ENCODE measurements around the gene KRTAP2-2.

The KRTAP2-2 gene

GRCh38 chr17:41076788-41077187 lies 21.8 kb upstream of the KRTAP2-2 start:
- H3K4me1 ChIP-seq, result no peaks in the 10 kb centered on the region
- no peaks in the 10 kb centered on the region for H3K27me3 ChIP-seq (ENCODE audit: control insufficient read depth, insufficient read depth, low read length)
- H3K36me3 ChIP-seq (ENCODE audit: control insufficient read depth, insufficient read depth, low read length), result no peaks in the 10 kb centered on the region
- no peak overlapping the region for H3K4me2 ChIP-seq (ENCODE audit: low read length)
- no peak for TF ChIP-seq CTCF (IDR thresholded peaks at IDR 0.05)
- H3K27ac ChIP-seq, result no peak overlapping the region
- H3K4me3 ChIP-seq (ENCODE audit: low read depth, low read length), result no peak overlapping the region
- H3K79me2 ChIP-seq, result no peaks in the 10 kb centered on the region
- H2AFZ ChIP-seq, result no peak overlapping the region
- H3K9me3 ChIP-seq (ENCODE audit: control insufficient read depth, low read length), result no peaks in the 10 kb centered on the region
- no peak overlapping the region for H3K9ac ChIP-seq

GRCh38 chr17:41073676-41074075 lies 18.6 kb upstream of the KRTAP2-2 start:
- no peaks in the 10 kb centered on the region for H3K4me1 ChIP-seq
- no peak overlapping the region for H3K9ac ChIP-seq
- no peaks in the 10 kb centered on the region for H3K36me3 ChIP-seq (ENCODE audit: control insufficient read depth, insufficient read depth, low read length)
- no peaks in the 10 kb centered on the region for H3K27me3 ChIP-seq (ENCODE audit: control insufficient read depth, insufficient read depth, low read length)
- no peaks in the 10 kb centered on the region for H3K9me3 ChIP-seq (ENCODE audit: control insufficient read depth, low read length)
- H2AFZ ChIP-seq, result no peak overlapping the region
- no peak overlapping the region for H3K4me3 ChIP-seq (ENCODE audit: low read depth, low read length)
- no peaks in the 10 kb centered on the region for H3K79me2 ChIP-seq
- no peak overlapping the region for H3K4me2 ChIP-seq (ENCODE audit: low read length)
- no peak for TF ChIP-seq CTCF (IDR thresholded peaks at IDR 0.05)
- no peak overlapping the region for H3K27ac ChIP-seq

GRCh38 chr17:41071606-41072360 lies 16.8 kb upstream of the KRTAP2-2 start:
- no peaks in the 10 kb centered on the region for H3K36me3 ChIP-seq (ENCODE audit: control insufficient read depth, insufficient read depth, low read length)
- H3K4me2 ChIP-seq (ENCODE audit: low read length), result no peak overlapping the region
- no peaks in the 10 kb centered on the region for H3K4me1 ChIP-seq
- TF ChIP-seq CTCF (IDR thresholded peaks at IDR 0.05), result no peak
- no peaks in the 10 kb centered on the region for H3K79me2 ChIP-seq
- H3K9ac ChIP-seq, result no peak overlapping the region
- no peak overlapping the region for H2AFZ ChIP-seq
- no peak overlapping the region for H3K27ac ChIP-seq
- H3K4me3 ChIP-seq (ENCODE audit: low read depth, low read length), result no peak overlapping the region
- no peaks in the 10 kb centered on the region for H3K9me3 ChIP-seq (ENCODE audit: control insufficient read depth, low read length)
- no peaks in the 10 kb centered on the region for H3K27me3 ChIP-seq (ENCODE audit: control insufficient read depth, insufficient read depth, low read length)

DNA sequence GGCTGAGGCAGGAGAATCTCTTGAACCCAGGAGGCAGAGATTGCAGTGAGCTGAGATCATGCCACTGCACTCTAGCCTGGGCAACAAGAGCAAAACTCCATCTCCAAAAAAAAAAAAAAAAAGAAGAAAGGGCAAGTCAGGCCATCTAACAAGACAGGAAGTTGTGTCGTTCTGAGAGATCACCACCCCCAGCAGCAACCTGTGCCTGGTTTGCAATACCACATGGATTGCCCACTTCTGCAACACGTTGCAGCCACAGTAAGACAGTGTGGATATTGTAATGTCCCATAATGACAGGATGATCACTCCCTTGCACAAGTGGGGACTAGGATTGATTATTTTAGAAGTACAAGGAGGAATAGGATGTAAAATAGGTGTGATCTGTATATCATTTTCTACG lies 14.0 kb upstream of the KRTAP2-2 start:
- Histone ChIP-seq H3K9me3 (ENCODE audit: control insufficient read depth, low read length) (no peaks in the 10 kb centered on the region), H3K4me1 (no peaks in the 10 kb centered on the region), H3K9ac (no peak overlapping the region), H3K79me2 (no peaks in the 10 kb centered on the region), H3K36me3 (ENCODE audit: control insufficient read depth, insufficient read depth, low read length) (no peaks in the 10 kb centered on the region), H3K27me3 (ENCODE audit: control insufficient read depth, insufficient read depth, low read length) (no peaks in the 10 kb centered on the region), H2AFZ (no peak overlapping the region), H3K4me2 (ENCODE audit: low read length) (no peak overlapping the region), H3K27ac (no peak overlapping the region), H3K4me3 (ENCODE audit: low read depth, low read length) (no peak overlapping the region)
- no peak for TF ChIP-seq CTCF (IDR thresholded peaks at IDR 0.05)

- H3K27ac ChIP-seq, result no peak overlapping the region
Observed at GRCh38 chr17:41067281-41067680, 12.3 kb upstream of the KRTAP2-2 start.

More at GRCh38 chr17:41067281-41067680, 12.3 kb upstream of the KRTAP2-2 start:
- no peak overlapping the region for H3K4me2 ChIP-seq (ENCODE audit: low read length)
- H3K27me3 ChIP-seq (ENCODE audit: control insufficient read depth, insufficient read depth, low read length), result no peaks in the 10 kb centered on the region
- no peaks in the 10 kb centered on the region for H3K79me2 ChIP-seq
- no peak overlapping the region for H3K9ac ChIP-seq
- no peaks in the 10 kb centered on the region for H3K4me1 ChIP-seq
- H3K9me3 ChIP-seq (ENCODE audit: control insufficient read depth, low read length), result no peaks in the 10 kb centered on the region
- no peak overlapping the region for H2AFZ ChIP-seq
- TF ChIP-seq CTCF (IDR thresholded peaks at IDR 0.05), result no peak
- H3K4me3 ChIP-seq (ENCODE audit: low read depth, low read length), result no peak overlapping the region
- H3K36me3 ChIP-seq (ENCODE audit: control insufficient read depth, insufficient read depth, low read length), result no peaks in the 10 kb centered on the region
